Naive B cell (primary cell): ENCODE results near the gene OR4D5. TPM values are rescaled to one million over a fixed set of nuclear protein-coding genes. Genes with fewer than 3 reads are reported as not detected.

ENCODE experiments used
- ATAC-seq, 2 donors: fragments of 150-1000 bp; cut with Tn5 transposase; 2 replicates each; pipeline ENCODE4 v1.10.0; 2021; ENCODE audit warnings: low read depth in 2 of 2, mild to moderate bottlenecking in 2 of 2, moderate library complexity in 2 of 2
- DNase-seq: peaks from one replicate; pipeline ENCODE4 v3.0.0; 2022
- H3K27ac Mint-ChIP-seq, 6 donors: one replicate each; pipeline ENCODE4 v1.8.0; 2020 to 2022; ENCODE audit warnings: mild to moderate bottlenecking in 6 of 6, mixed read lengths in 6 of 6, moderate library complexity in 5 of 6, inconsistent platforms in 2 of 6
- H3K27me3 Mint-ChIP-seq, 3 donors: one replicate each; pipeline ENCODE4 v1.8.0; 2021 to 2022; ENCODE audit warnings: mixed read lengths in 3 of 3, mild to moderate bottlenecking in 1 of 3
- H3K36me3 Mint-ChIP-seq, 2 donors: one replicate each; pipeline ENCODE4 v1.8.0; 2020 to 2022; ENCODE audit warnings: mixed read lengths in 2 of 2, inconsistent platforms in 1 of 2, mild to moderate bottlenecking in 1 of 2
- H3K4me1 Mint-ChIP-seq, 3 donors: one replicate each; pipeline ENCODE4 v1.8.0; 2020 to 2022; ENCODE audit warnings: mixed read lengths in 3 of 3, inconsistent platforms in 1 of 3, mild to moderate bottlenecking in 1 of 3, moderate library complexity in 1 of 3
- H3K4me3 Mint-ChIP-seq, 8 donors: one replicate each; pipeline ENCODE4 v1.8.0; 2020 to 2022; ENCODE audit warnings: mild to moderate bottlenecking in 8 of 8, mixed read lengths in 8 of 8, moderate library complexity in 8 of 8, inconsistent platforms in 2 of 8
- H3K9me3 Mint-ChIP-seq, 7 donors: one replicate each; pipeline ENCODE4 v1.8.0; 2020 to 2022; ENCODE audit warnings: mixed read lengths in 7 of 7, mild to moderate bottlenecking in 5 of 7, inconsistent platforms in 2 of 7, moderate library complexity in 1 of 7
- polyA plus RNA-seq, 6 donors: library from polyadenylated mRNA; unstranded; fragments of 300-500 nt; fragmentation: Illumina TruSeq; gene quantifications; one replicate each; pipeline ENCODE4 v1.2.3, GENCODE V29; 2021; ENCODE audit warnings: low read depth in 6 of 6

The OR4D5 gene
- polyA plus RNA-seq = not detected

DNA sequence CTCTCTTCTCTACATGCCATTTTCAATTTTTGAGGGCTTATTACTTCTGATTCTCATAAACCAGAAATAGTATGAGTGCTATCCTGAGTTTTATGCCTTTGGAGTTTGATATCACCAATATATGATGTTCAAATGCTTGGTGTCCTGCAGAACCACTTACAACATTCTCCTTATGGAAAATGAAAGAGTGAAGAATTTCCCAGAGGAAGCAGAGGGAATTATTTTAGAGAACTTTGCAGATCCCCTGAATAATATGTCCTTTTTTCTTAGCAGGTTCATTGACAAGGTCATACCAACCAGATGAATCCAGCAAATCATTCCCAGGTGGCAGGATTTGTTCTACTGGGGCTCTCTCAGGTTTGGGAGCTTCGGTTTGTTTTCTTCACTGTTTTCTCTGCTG lies at the start of gene OR4D5:
OR4D5 (plus strand) TSS at position 301 of the 400 bp plus-strand sequence; CDS start at position 301, 0 bp downstream.
- no peak within 1 kb of the TSS for H3K4me3 Mint-ChIP-seq
- no peak for ATAC-seq
- DNase-seq = no peak
- peaks cover 0 to 12% (median 2%) of the 10 kb centered on the region in 7 donors for H3K9me3 Mint-ChIP-seq
- H3K4me1 Mint-ChIP-seq = no peaks in the 10 kb centered on the region
- peak within 1 kb of the TSS in 1 of 6 donors; percentile 45 for H3K27ac Mint-ChIP-seq
- H3K36me3 Mint-ChIP-seq = no peaks in the 10 kb centered on the region
- H3K27me3 Mint-ChIP-seq = peaks cover 0 to 8% (median 0%) of the 10 kb centered on the region in 3 donors

DNA sequence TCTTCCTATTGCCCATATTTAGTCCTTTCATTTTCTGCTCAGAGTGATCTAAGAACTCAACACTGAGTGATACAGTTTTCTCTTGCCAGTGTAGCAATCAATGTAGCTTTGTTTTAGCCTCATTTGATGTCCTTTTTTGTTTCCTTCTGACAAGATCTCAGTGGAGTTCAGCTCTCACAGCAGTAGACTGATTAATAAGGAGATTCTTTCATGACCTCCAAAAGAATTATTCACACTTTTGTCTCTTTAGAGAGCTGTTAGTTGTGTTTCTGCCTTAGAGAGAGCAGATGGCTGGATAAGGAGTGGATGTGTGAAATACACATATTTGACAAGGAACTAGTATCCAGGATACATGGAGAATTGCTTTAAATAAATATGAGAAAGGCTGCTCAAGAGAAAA lies 47.4 kb upstream of the OR4D5 start:
- H3K27me3 Mint-ChIP-seq = no peaks in the 10 kb centered on the region
- ATAC-seq = no peak
- H3K27ac Mint-ChIP-seq = no peak overlapping the region
- H3K4me3 Mint-ChIP-seq = no peak overlapping the region
- no peaks in the 10 kb centered on the region for H3K4me1 Mint-ChIP-seq
- peaks cover 0 to 2% (median 0%) of the 10 kb centered on the region in 7 donors for H3K9me3 Mint-ChIP-seq
- no peaks in the 10 kb centered on the region for H3K36me3 Mint-ChIP-seq
- DNase-seq = no peak

DNA sequence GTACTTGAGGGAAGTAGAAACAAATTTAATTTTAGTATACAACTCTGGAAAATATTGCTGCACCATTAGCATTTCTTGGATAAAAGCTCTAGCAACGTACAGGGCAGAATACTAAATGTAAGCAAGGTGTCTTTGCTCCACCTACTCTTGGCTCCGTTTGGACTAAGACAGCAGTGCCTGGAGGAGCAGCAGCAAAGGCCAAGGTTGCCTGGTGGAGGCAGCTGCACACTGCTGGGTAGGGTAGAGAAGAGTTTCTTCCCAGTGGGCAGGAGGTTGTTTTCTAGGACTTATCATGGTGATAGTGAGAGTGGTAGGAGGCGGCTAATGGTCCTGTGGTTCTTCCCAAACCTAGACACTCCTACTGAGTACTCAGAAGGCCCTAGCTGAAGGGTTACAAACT lies 39.6 kb upstream of the OR4D5 start:
- Mint-ChIP-seq H3K36me3 (no peaks in the 10 kb centered on the region), H3K4me1 (no peaks in the 10 kb centered on the region), H3K27me3 (peaks cover 0 to 7% (median 6%) of the 10 kb centered on the region in 3 donors), H3K4me3 (no peak overlapping the region), H3K9me3 (no peaks in the 10 kb centered on the region), H3K27ac (no peak overlapping the region)
- no peak for DNase-seq
- no peak for ATAC-seq

DNA sequence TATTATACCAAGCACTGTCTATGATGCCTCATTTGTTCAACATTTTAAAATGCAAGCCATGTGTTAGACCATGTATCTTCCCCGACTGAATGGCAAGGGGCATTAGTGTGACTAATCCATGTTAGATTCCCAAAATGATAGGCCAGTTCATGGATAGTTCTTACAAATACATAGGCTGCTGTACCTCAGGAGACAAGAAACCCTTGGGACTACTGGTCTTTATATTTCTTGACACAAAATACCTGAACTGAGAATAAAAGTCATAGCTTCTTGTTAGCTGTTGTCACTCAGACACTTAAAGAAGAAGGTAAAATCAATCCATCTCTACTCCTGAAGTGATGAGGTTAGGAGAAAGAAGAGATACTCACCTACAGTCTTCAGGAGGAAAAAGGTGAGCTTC lies 37.5 kb upstream of the OR4D5 start, which contains the start of gene OR8D4:
OR8D4 (plus strand) TSS at position 301 of the 400 bp plus-strand sequence. CDS start 4,265 bp downstream, outside the sequence.
- Mint-ChIP-seq H3K36me3 (no peaks in the 10 kb centered on the region), H3K4me1 (no peaks in the 10 kb centered on the region), H3K27ac (no peak within 1 kb of the TSS), H3K4me3 (no peak within 1 kb of the TSS), H3K27me3 (peaks cover 0 to 7% (median 6%) of the 10 kb centered on the region in 3 donors), H3K9me3 (no peaks in the 10 kb centered on the region)
- no peak for ATAC-seq
- DNase-seq = no peak

DNA sequence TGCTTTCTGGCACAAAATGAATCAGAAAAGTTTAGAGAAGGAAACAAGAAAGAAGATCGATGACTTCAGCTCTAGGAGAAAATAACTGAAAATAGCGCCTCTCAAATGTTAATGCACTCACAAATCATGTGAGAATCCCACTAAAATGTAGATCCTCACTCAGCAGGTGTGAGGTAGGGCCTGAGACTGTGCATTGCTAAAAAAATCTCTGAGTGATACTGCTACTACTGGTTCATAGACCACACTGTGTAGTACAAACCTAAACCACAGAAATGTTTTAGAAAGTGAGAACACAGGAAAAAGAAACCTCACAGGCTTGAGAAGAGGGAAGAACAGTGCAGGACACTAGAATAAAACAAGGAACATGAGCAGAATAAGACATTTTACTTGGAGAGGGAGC lies 35.5 kb upstream of the OR4D5 start:
- Mint-ChIP-seq H3K9me3 (no peaks in the 10 kb centered on the region), H3K27ac (no peak overlapping the region), H3K4me3 (no peak overlapping the region), H3K36me3 (no peaks in the 10 kb centered on the region), H3K27me3 (peaks cover 0 to 11% (median 7%) of the 10 kb centered on the region in 3 donors), H3K4me1 (no peaks in the 10 kb centered on the region)
- ATAC-seq (no peak), DNase-seq (no peak)

DNA sequence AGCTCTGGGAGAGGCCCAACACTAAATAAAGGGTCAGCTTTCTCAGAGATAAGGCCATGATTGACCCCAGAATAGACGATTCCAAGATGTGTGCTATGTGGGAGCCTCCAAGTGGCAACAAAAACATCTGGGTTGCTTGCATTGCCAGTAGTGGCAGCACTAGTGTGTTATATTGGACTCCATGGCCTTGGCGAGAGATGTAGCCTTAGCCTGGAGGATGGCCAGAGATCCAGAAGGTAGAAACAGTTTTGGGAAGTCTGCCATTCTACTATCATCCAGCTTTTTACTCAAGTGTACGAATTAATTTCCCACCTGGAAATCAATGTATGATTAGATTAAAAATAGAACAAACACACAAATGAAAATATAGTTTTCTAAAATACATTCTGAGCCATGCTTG lies 34.5 kb upstream of the OR4D5 start:
- Mint-ChIP-seq H3K27ac (no peak overlapping the region), H3K4me3 (no peak overlapping the region), H3K4me1 (no peaks in the 10 kb centered on the region), H3K9me3 (no peaks in the 10 kb centered on the region), H3K27me3 (peaks cover 0 to 18% (median 7%) of the 10 kb centered on the region in 3 donors), H3K36me3 (no peaks in the 10 kb centered on the region)
- no peak for ATAC-seq
- no peak for DNase-seq

DNA sequence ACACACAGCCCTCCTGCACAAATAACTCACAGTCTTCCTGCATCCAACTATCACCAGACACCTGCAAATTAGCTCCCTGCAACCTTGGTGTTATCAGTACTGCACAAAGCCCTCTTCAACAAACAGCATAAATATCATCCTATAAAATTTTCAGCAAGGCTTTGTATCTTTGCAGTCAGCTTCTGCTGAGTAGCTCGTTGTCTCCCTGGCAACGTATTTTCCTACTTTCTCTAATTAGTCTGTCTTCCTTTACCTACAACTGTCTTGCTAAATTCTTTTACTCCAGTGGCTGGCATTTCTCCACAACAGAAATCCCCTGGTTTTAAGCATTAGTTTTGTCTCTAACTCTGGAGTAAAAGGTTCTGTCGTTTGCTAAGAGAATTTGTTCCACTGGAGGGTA lies 33.6 kb upstream of the OR4D5 start:
- DNase-seq = no peak
- no peaks in the 10 kb centered on the region for H3K4me1 Mint-ChIP-seq
- no peaks in the 10 kb centered on the region for H3K36me3 Mint-ChIP-seq
- H3K9me3 Mint-ChIP-seq = no peaks in the 10 kb centered on the region
- ATAC-seq = no peak
- H3K4me3 Mint-ChIP-seq = no peak overlapping the region
- H3K27ac Mint-ChIP-seq = no peak overlapping the region
- peaks cover 0 to 19% (median 7%) of the 10 kb centered on the region in 3 donors for H3K27me3 Mint-ChIP-seq

DNA sequence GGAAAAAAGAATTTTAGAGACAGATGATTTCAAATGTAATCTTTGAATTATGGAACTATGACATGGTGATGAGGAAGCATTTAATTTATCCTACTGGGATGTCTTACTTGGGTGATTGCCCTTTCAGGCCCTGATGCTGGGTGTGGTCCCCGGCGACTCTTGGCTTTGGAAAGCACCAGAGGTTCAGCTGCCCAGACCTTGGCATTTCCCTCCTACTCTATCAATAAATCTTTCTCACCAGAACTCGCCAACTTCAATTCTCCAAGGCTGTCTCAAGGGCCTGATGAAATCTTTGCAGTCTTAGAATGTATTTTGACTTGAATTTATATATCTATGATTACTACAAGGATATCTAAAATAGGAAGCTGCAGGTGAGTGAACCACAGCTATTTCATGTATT lies 18.5 kb upstream of the OR4D5 start:
- no peaks in the 10 kb centered on the region for H3K27me3 Mint-ChIP-seq
- no peaks in the 10 kb centered on the region for H3K36me3 Mint-ChIP-seq
- ATAC-seq = no peak

DNA sequence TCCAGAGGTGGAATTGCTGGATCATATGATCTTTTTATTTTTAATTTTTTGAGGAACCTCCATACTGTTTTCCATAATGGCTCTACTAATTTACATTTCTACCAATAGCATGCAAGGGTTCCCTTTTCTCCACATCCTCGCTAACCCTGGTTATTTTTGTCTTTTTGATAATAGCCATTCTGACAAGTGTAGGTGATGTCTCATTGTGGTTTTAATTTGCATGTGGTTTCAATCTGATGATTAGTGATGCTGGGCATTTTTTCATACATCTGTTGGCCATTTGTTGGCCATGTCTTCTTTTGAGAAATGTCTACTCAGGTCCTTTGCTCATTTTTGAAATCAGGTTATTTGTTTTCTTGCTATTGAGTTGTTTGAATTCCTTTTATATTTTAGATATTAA lies 15.4 kb upstream of the OR4D5 start:
- DNase-seq (no peak), ATAC-seq (no peak)
- peaks cover 0 to 4% (median 0%) of the 10 kb centered on the region in 7 donors for H3K9me3 Mint-ChIP-seq
- H3K4me1 Mint-ChIP-seq = no peaks in the 10 kb centered on the region
- H3K4me3 Mint-ChIP-seq = no peak overlapping the region
- no peak overlapping the region for H3K27ac Mint-ChIP-seq
- H3K36me3 Mint-ChIP-seq = no peaks in the 10 kb centered on the region
- H3K27me3 Mint-ChIP-seq = peaks cover 0 to 6% (median 5%) of the 10 kb centered on the region in 3 donors

More for the DNA sequence above, 18.5 kb upstream of the OR4D5 start:
- Mint-ChIP-seq H3K27ac (no peak overlapping the region), H3K4me1 (no peaks in the 10 kb centered on the region), H3K9me3 (peaks cover 0 to 4% (median 0%) of the 10 kb centered on the region in 7 donors), H3K4me3 (no peak overlapping the region)
- no peak for DNase-seq

DNA sequence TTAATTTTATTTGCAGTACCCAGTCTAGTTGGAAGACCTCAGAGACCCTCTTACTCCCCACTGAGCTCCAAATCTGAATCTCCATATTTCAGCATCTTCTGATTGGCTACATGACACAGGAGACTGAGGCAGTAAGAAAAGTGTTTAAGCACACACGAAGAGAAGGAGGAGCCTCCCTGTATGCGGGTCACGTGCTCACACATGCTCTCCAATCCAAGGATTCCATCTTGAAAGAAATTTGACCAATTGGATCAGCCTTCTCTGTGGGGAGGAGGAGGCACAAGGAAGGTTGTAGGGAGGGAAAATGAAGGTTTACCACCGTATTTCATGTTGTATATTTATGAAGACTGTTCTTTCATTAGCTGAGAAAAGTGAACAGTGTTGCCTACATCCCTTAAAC lies 3.0 kb downstream of the OR4D5 start:
- no peak overlapping the region for H3K27ac Mint-ChIP-seq
- no peak for ATAC-seq
- H3K36me3 Mint-ChIP-seq = no peaks in the 10 kb centered on the region
- peaks cover 0 to 12% (median 2%) of the 10 kb centered on the region in 7 donors for H3K9me3 Mint-ChIP-seq
- H3K27me3 Mint-ChIP-seq = peaks cover 5 to 8% (median 8%) of the 10 kb centered on the region in 3 donors
- no peaks in the 10 kb centered on the region for H3K4me1 Mint-ChIP-seq
- no peak for DNase-seq
- no peak overlapping the region for H3K4me3 Mint-ChIP-seq

DNA sequence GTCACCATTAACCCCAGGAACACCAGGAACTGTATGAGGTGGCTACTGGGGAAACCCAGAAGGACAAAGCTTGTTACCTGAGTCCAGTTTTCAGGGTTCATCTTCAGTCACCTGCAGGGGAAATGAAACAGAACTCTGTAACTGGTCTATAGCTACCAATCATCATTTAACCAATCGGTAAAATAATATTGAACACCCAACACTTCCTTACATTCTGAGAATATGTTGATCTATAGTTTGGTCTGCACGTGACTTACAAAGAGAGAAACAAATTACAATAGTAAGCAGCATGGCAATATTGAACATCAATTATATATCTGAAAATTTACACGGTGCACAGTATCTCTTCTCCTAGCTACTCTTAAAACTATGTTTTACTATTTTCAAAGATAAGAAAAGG lies 4.3 kb downstream of the OR4D5 start, which contains the start of gene OR6T1:
OR6T1 (minus strand) TSS at position 101 of the 400 bp plus-strand sequence; CDS start at position 101, 0 bp downstream.
- Mint-ChIP-seq H3K4me1 (no peaks in the 10 kb centered on the region), H3K27ac (peak within 1 kb of the TSS in 1 of 6 donors; percentile 9), H3K4me3 (peak within 1 kb of the TSS in 1 of 8 donors; percentile 5), H3K27me3 (peaks cover 5 to 9% (median 8%) of the 10 kb centered on the region in 3 donors), H3K9me3 (peaks cover 0 to 12% (median 2%) of the 10 kb centered on the region in 7 donors), H3K36me3 (no peaks in the 10 kb centered on the region)
- no peak for DNase-seq
- ATAC-seq = no peak

DNA sequence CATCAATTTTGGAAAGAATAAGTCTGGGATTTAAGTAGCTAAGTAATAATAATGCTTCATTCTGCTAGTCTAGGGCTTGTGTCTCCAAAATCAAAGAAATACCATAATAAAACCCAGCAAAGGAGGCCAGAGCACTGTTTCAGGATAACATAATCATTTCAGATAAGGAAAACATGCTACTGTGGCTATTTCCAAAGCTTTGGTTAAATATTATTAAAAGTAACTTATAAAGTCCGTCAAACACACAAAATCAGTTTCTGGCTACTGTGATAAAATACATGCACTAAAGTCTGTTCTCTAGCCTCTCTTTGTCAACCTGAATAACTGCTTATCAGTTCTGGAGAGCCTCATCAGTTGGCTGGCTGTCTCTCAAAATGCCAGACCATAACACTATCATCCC lies 5.7 kb downstream of the OR4D5 start:
- H3K27ac Mint-ChIP-seq = no peak overlapping the region
- no peaks in the 10 kb centered on the region for H3K36me3 Mint-ChIP-seq
- no peak for DNase-seq
- peaks cover under 1 to 9% (median 5%) of the 10 kb centered on the region in 3 donors for H3K27me3 Mint-ChIP-seq
- no peak overlapping the region for H3K4me3 Mint-ChIP-seq
- peaks cover 0 to 7% (median 2%) of the 10 kb centered on the region in 7 donors for H3K9me3 Mint-ChIP-seq
- ATAC-seq = no peak
- H3K4me1 Mint-ChIP-seq = no peaks in the 10 kb centered on the region

DNA sequence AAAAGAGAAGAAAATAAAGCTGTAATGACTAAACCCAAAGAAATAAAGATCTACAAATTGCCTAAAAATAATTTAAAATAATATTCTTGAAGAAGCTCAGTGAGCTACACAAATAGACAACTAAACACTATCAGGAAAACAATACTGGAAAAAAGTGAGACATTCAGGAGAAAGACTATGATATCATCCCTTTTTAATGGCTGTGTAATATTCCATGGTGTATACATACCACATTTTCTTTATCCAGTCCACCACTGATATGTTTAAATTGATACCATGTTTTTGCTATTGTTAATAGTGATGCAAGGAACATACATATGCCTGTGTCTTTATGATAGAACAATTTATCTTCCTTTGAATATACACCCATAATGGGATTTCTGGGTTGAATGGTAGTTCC lies 17.3 kb downstream of the OR4D5 start:
- ATAC-seq (no peak), DNase-seq (no peak)
- Mint-ChIP-seq H3K9me3 (peaks cover 0 to 22% (median 7%) of the 10 kb centered on the region in 7 donors), H3K27ac (no peak overlapping the region), H3K4me1 (no peaks in the 10 kb centered on the region), H3K27me3 (peaks cover 0 to 9% (median 0%) of the 10 kb centered on the region in 3 donors), H3K4me3 (no peak overlapping the region), H3K36me3 (no peaks in the 10 kb centered on the region)

DNA sequence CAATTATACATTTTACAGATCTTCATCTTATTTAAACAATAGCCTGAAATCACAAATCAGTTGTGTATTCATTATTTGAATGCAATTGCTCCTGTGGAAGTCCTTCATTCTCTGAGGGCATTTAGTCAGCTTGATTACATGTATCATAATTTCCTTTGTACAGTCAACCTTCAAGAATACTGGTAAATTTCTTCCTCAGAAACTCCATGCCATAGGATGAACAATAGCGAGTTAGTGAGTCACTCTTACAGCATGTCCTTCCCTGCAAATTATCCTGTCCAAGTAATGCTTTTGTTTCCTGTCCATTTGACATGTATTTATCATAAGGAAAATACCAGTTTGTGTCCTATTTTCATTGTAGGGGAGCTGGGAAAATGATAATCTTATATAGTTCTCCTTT lies 34.4 kb downstream of the OR4D5 start:
- Mint-ChIP-seq H3K9me3 (peaks cover 0 to 11% (median 7%) of the 10 kb centered on the region in 7 donors), H3K36me3 (no peaks in the 10 kb centered on the region), H3K4me1 (no peaks in the 10 kb centered on the region), H3K27me3 (peaks cover 0 to 5% (median 5%) of the 10 kb centered on the region in 3 donors), H3K4me3 (no peak overlapping the region), H3K27ac (no peak overlapping the region)
- DNase-seq = no peak
- no peak for ATAC-seq
